Chondrocyte (in vitro differentiated cells): ENCODE results near the gene NFIA. TPM values are rescaled to one million over a fixed set of nuclear protein-coding genes. Genes with fewer than 3 reads are reported as not detected.
A peak's percentile ranks its signal among the peaks of the same experiment; 100 is the strongest.

Source experiments
- DNase-seq: peaks from one replicate; pipeline ENCODE4 v3.0.0; 2021; ENCODE audit warnings: mixed read lengths, low spot score
- H3K27ac Mint-ChIP-seq: one replicate; pipeline ENCODE4 v1.8.0; 2021; ENCODE audit warnings: mild to moderate bottlenecking, moderate library complexity, mixed read lengths; ENCODE audit not compliant: unreplicated experiment
- H3K27me3 Mint-ChIP-seq: 2 replicates; pipeline ENCODE4 v1.8.0; 2021; ENCODE audit warnings: low read depth, mixed read lengths
- H3K36me3 Mint-ChIP-seq: 2 replicates; pipeline ENCODE4 v1.8.0; 2021; ENCODE audit warnings: low read depth, mixed read lengths
- H3K4me1 Mint-ChIP-seq: 2 replicates; pipeline ENCODE4 v1.8.0; 2021; ENCODE audit warnings: low read depth, mild to moderate bottlenecking, mixed read lengths
- H3K4me3 Mint-ChIP-seq: one replicate; pipeline ENCODE4 v1.8.0; 2021; ENCODE audit warnings: mild to moderate bottlenecking, moderate library complexity, mixed read lengths; ENCODE audit not compliant: unreplicated experiment
- H3K9me3 Mint-ChIP-seq: 2 replicates; pipeline ENCODE4 v1.8.0; 2021; ENCODE audit warnings: low read depth, mixed read lengths
- CTCF ChIP-seq: fragments of 200-600 bp; sonication (generic); IDR thresholded peaks from 2 replicates; pipeline ENCODE4 v1.5.0; 2021; ENCODE audit warnings: antibody characterized with exemption, mild to moderate bottlenecking, moderate library complexity
- total RNA-seq: library from RNA; stranded (reverse); gene quantifications from 3 replicates; pipeline ENCODE4 v1.2.1, GENCODE V29; 2021

Gene NFIA
- total RNA-seq, 1 donor from 2014 or later: 43.0 TPM

- no peaks in the 10 kb centered on the region for H3K9me3 Mint-ChIP-seq
- no peak for DNase-seq
- H3K4me1 Mint-ChIP-seq: peaks cover 74% of the 10 kb centered on the region
- no peak for TF ChIP-seq CTCF
- peak overlapping the region; percentile 98 for H3K27ac Mint-ChIP-seq
- no peak overlapping the region for H3K4me3 Mint-ChIP-seq
- no peaks in the 10 kb centered on the region for H3K36me3 Mint-ChIP-seq
- H3K27me3 Mint-ChIP-seq: no peaks in the 10 kb centered on the region
Observed at GRCh38 chr1:61182480-61182879, 100.1 kb downstream of the NFIA start.

GRCh38 chr1:61183471-61184039 is 101.2 kb downstream of the NFIA start:
- no peak for DNase-seq
- Mint-ChIP-seq H3K4me1 (peaks cover 69% of the 10 kb centered on the region), H3K36me3 (no peaks in the 10 kb centered on the region), H3K27me3 (no peaks in the 10 kb centered on the region), H3K4me3 (peak overlapping the region; percentile 68), H3K27ac (peak overlapping the region; percentile 98), H3K9me3 (no peaks in the 10 kb centered on the region)
- TF ChIP-seq CTCF: no peak

- DNase-seq: no peak
- Mint-ChIP-seq H3K9me3 (no peaks in the 10 kb centered on the region), H3K4me3 (peak overlapping the region; percentile 68), H3K27me3 (no peaks in the 10 kb centered on the region), H3K36me3 (no peaks in the 10 kb centered on the region), H3K27ac (peak overlapping the region; percentile 98), H3K4me1 (peaks cover 67% of the 10 kb centered on the region)
- no peak for TF ChIP-seq CTCF
Observed at GRCh38 chr1:61184040-61184713, 101.8 kb downstream of the NFIA start.

GRCh38 chr1:61184714-61185106 is 102.3 kb downstream of the NFIA start:
- Mint-ChIP-seq H3K4me3 (peak overlapping the region; percentile 68), H3K9me3 (no peaks in the 10 kb centered on the region), H3K27ac (peak overlapping the region; percentile 98), H3K27me3 (no peaks in the 10 kb centered on the region), H3K4me1 (peaks cover 67% of the 10 kb centered on the region), H3K36me3 (no peaks in the 10 kb centered on the region)
- no peak for TF ChIP-seq CTCF
- DNase-seq: no peak

- Mint-ChIP-seq H3K4me3 (no peak overlapping the region), H3K9me3 (no peaks in the 10 kb centered on the region), H3K27ac (no peak overlapping the region), H3K36me3 (no peaks in the 10 kb centered on the region), H3K4me1 (peaks cover 67% of the 10 kb centered on the region), H3K27me3 (no peaks in the 10 kb centered on the region)
- TF ChIP-seq CTCF: no peak
- DNase-seq: no peak
Observed at GRCh38 chr1:61186753-61187152, 104.4 kb downstream of the NFIA start.
